ENCODE data around the gene SURF1. TPM values are rescaled to one million over a fixed set of nuclear protein-coding genes. Genes with fewer than 3 reads are reported as not detected.

SURF1 gene
- total RNA-seq, 1 donor from 2014 or later: 43.9 TPM

DNA sequence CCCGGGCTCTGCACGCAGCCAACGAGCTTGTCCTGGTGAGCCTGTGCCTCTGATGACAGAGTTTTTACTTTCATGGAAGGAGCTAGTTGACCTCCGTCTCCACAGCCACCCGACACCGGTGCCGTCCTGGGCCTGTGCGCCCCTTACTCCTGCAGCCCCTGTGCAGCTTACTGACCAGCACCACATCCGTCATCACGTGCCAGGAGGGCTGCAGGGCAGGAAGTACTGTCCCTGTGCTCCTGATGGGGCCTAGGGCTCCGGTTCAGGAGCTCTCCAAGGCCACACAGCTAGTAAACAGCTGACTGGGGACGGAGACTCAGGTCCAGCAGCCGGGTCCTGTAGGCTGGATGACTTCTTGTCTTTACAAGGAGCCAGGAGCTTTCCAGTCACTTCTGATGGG lies 30.1 kb upstream of the SURF1 start:
- no peak for TF ChIP-seq CTCF (IDR thresholded peaks at IDR 0.05)
- intact Hi-C loops (cut with DNase I): no loop called here
- Histone ChIP-seq H3K4me3 (no peak overlapping the region), H3K9me3 (no peaks in the 10 kb centered on the region), H3K36me3 (no peaks in the 10 kb centered on the region), H3K27me3 (no peaks in the 10 kb centered on the region), H3K4me1 (no peaks in the 10 kb centered on the region), H3K27ac (no peak overlapping the region)
- DNase-seq (no peak), ATAC-seq (no peak)

DNA sequence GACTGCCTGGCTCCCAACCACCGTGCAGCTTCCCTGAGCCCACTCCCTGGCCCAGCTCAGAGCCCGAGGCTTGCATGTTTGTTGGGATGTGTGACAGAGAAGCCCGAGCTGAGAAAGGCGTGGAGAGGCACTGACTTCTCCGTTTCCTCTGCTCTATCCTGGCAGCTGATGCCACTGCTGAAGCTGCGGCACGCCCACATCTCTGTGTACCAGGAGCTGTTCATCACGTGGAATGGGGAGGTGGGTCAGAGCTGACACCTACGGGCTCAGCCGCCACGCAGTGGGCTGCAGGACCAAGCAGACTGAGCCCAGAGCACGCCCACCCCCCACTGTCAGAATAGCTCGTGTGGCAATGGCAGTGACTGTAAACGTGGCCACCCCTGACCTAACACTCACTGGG lies 29.2 kb upstream of the SURF1 start:
- no peak for TF ChIP-seq CTCF (IDR thresholded peaks at IDR 0.05)
- no peaks in the 10 kb centered on the region for H3K36me3 ChIP-seq
- H3K4me3 ChIP-seq: no peak overlapping the region
- DNase-seq (no peak), ATAC-seq (no peak)
- H3K27ac ChIP-seq: no peak overlapping the region
- H3K27me3 ChIP-seq: no peaks in the 10 kb centered on the region
- intact Hi-C loops (cut with DNase I): no loop called here
- H3K9me3 ChIP-seq: no peaks in the 10 kb centered on the region
- H3K4me1 ChIP-seq: no peaks in the 10 kb centered on the region

GRCh38 chr9:133384736-133385321 lies 28.5 kb upstream of the SURF1 start:
- DNase-seq (no peak), ATAC-seq (no peak)
- Histone ChIP-seq H3K4me3 (no peak overlapping the region), H3K36me3 (no peaks in the 10 kb centered on the region), H3K27ac (no peak overlapping the region), H3K27me3 (no peaks in the 10 kb centered on the region), H3K4me1 (no peaks in the 10 kb centered on the region), H3K9me3 (no peaks in the 10 kb centered on the region)
- intact Hi-C loops (cut with DNase I): no loop called here
- TF ChIP-seq CTCF (IDR thresholded peaks at IDR 0.05): no peak

DNA sequence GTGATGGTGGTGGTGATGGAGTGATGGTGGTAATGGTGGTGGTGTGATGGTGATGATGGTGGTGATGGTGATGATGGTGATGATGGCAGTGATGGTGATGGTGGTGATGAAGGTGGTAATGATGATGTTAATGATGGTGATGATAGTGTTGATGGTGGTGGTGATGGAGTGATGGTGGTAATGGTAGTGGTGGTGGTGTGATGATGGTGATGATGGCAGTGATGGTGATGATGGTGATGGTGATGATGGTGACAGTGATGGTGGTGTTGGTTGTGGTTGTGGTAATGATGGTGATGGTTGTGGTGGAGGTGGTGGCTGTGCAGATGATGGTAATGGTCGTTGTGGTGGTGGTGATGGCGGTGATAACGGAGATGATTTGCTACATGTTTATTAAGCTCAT lies 27.2 kb upstream of the SURF1 start:
- no peak for ATAC-seq
- no peak for DNase-seq
- intact Hi-C loops (cut with DNase I): no loop called here
- no peak for TF ChIP-seq CTCF (IDR thresholded peaks at IDR 0.05)
- Histone ChIP-seq H3K36me3 (no peaks in the 10 kb centered on the region), H3K27ac (no peak overlapping the region), H3K27me3 (no peaks in the 10 kb centered on the region), H3K9me3 (no peaks in the 10 kb centered on the region), H3K4me3 (no peak overlapping the region), H3K4me1 (no peaks in the 10 kb centered on the region)

- no peaks in the 10 kb centered on the region for H3K9me3 ChIP-seq
- H3K27ac ChIP-seq: no peak overlapping the region
- intact Hi-C loops (cut with DNase I): no loop called here
- no peaks in the 10 kb centered on the region for H3K4me1 ChIP-seq
- DNase-seq (no peak), ATAC-seq (no peak)
- no peaks in the 10 kb centered on the region for H3K36me3 ChIP-seq
- H3K4me3 ChIP-seq: no peak overlapping the region
- no peaks in the 10 kb centered on the region for H3K27me3 ChIP-seq
- TF ChIP-seq CTCF (IDR thresholded peaks at IDR 0.05): no peak
Observed at GRCh38 chr9:133382507-133383141, 26.3 kb upstream of the SURF1 start.
